ENCODE data around the gene AP3B1.

DNA sequence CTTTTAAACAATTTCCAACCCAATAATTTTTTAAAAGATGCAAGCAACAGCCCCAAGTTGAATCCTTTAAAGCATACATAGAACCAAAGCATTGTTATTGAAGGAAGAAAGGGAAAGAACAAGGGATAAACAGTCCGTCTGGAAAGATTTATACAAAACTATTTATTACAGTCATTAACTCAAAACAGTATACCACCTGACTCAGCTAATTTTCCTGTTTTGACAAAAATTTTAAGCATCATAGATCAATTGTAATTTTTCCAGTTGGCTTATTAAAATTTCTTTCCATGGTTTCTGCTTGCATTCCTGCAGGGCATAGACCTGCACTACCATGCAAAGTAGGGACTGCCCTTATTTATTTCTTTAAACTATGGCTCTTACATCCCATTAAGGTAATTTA lies 29.9 kb downstream of the AP3B1 start:
- TF ChIP-seq, protein P1, sequence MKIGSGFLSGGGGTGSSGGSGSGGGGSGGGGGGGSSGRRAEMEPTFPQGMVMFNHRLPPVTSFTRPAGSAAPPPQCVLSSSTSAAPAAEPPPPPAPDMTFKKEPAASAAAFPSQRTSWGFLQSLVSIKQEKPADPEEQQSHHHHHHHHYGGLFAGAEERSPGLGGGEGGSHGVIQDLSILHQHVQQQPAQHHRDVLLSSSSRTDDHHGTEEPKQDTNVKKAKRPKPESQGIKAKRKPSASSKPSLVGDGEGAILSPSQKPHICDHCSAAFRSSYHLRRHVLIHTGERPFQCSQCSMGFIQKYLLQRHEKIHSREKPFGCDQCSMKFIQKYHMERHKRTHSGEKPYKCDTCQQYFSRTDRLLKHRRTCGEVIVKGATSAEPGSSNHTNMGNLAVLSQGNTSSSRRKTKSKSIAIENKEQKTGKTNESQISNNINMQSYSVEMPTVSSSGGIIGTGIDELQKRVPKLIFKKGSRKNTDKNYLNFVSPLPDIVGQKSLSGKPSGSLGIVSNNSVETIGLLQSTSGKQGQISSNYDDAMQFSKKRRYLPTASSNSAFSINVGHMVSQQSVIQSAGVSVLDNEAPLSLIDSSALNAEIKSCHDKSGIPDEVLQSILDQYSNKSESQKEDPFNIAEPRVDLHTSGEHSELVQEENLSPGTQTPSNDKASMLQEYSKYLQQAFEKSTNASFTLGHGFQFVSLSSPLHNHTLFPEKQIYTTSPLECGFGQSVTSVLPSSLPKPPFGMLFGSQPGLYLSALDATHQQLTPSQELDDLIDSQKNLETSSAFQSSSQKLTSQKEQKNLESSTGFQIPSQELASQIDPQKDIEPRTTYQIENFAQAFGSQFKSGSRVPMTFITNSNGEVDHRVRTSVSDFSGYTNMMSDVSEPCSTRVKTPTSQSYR (CRISPR knock-in tag; IDR thresholded peaks at IDR 0.05): no peak
- TF ChIP-seq HMGA2 (CRISPR knock-in tag; IDR thresholded peaks at IDR 0.05) (no peak), IRF2 (CRISPR knock-in tag; IDR thresholded peaks at IDR 0.05; ENCODE audit: borderline replicate concordance, low read depth) (no peak)
